GM21825 (cell line): ENCODE measurements around the gene CCDC91.
"Not testable (repeated sequence)": the region's sequence is repeated elsewhere in the genome, so short reads cannot be mapped to it uniquely, and the experiment has no call there.

ENCODE experiments used
- ATAC-seq: cut with Tn5 transposase; IDR thresholded peaks from one replicate; pipeline ENCODE4 v1.9.1; 2021; ENCODE audit warnings: mild to moderate bottlenecking, moderate library complexity; ENCODE audit not compliant: unreplicated experiment

The CCDC91 gene

DNA sequence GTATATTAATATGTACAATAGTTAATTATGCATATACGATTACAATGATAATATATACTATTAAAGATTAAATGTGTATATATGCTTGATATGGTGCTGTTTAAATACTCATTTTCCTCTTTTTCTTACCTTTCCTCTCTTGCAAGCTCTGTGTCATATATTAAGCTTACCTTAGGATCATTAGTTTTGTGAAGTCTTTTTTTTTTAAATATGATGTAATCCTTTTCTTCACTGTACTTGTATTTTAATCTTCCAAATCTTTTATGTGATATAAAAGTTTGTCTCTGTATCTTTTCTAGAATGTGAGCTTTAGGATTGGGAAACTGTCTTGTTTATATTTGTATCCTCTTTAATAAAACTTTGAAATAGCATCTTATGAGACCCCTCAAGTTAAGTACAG is 88.7 kb downstream of the CCDC91 start:
- no peak for ATAC-seq

DNA sequence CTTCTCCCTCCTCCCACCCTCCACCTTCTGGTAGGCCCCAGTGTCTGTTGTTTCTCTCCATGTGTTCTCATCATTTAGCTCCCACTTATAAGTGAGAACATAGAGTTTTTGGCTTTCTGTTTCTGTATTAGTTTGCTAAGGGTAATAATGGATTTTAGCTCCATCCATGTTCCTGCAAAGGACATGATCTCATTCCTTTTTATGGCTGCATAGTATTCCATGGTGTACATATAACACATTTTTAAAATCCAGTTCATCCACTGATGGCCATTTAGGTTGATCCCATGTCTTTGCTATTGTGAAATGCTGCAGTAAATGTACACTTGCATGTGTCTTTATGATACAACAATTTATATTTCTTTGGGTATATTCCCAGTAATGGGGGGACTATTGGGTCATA is 96.1 kb downstream of the CCDC91 start:
- ATAC-seq = no peak

GRCh38 chr12:28290262-28290661 is 100.0 kb downstream of the CCDC91 start:
- no peak for ATAC-seq

GRCh38 chr12:28292699-28293098 is 102.4 kb downstream of the CCDC91 start:
- no peak for ATAC-seq

DNA sequence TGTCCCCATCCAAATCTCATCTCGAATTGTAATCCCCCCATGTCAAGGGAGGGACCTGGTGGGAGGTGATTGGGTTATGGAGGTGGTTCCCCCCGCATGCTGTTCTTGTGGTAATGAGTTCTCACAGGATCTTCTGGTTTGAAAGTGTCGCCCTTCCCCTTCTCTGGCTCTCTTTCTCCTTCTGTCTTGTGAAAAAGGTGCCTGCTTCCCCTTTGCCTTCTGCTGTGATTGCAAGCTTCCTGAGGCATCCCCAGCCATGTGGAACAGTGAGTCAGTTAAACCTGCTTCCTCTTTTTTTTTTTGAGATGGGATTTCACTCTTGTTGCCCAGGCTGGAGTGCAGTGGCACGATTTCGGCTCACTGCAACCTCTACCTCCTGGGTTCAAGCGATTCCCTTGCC is 104.0 kb downstream of the CCDC91 start:
- ATAC-seq = no peak

DNA sequence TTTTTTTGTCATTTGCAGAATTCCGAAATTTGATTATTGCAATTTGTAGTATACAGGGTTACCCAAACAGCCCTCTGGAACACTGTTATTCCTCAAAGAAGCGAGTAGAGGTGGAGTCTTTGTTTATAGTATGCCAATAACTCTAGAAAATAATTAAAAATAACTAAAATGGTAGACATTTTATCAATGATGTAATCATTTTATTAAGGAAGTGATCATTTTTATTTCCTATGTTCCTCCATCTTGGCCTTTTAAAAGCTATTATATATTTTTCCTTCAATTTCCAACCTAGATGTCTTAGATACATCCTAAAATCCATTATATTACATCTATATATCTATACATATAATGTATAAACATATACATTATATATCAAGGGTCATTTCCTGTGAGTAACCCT is 106.0 kb downstream of the CCDC91 start:
- no peak for ATAC-seq

DNA sequence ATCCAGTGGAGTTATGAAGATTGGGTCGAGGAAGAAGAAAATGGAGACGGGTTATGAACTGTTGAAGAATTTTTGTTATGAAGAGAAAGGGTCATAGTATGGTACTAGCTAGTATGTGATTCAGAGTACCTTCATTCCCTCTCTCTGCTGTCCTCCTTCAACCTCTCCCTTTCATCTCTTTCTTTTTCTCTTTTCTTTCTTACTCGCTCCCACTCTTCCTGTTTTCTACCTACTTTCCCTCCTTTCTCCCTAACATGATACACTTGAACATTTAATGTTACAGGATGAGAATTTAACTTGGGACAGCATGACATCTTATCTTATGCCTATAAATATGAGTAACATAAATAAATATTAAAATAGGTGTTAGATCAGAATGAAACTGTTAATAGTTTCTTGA is 112.9 kb downstream of the CCDC91 start:
- ATAC-seq = no peak

- ATAC-seq = no peak
Observed at GRCh38 chr12:28306535-28306934, 116.3 kb downstream of the CCDC91 start.

DNA sequence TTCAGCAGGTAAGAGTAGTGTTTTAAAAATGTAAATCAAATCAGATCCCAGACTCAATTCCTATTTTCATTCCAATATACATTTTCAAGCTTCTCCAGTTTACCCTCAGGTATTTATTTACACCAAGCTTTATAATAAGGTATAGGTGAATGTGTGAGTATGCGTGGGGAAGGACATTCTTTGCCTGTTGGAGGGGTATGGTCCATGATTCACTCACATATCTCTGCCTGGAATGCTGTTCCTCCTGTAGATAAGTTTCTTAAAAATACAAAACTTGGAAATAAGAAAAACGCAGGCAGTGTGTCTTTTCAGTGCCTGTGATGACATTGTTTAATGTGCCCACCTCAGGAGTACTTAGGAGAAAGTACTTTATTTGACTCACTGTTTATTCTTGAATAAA is 118.6 kb downstream of the CCDC91 start:
- no peak for ATAC-seq

DNA sequence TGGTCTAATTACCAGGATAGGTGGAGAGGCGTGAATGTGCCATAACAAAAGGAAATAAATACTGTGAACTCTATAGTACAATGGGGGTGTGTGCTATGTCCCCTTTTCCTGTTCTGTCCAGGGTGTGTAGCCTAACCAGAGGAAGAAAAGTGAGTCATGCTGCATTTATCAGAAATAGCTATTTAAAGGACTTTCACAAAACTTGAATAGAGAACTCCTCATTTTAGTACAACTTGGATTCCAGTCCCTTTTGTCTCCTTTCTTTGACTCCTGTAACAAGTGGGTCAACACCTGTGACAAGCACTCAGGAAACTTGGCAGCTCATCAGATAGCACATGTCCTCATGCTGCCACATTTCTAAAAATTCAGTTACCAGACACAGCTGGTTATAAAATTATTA is 123.4 kb downstream of the CCDC91 start:
- no peak for ATAC-seq

GRCh38 chr12:28316049-28316448 is 125.8 kb downstream of the CCDC91 start:
- no peak for ATAC-seq

DNA sequence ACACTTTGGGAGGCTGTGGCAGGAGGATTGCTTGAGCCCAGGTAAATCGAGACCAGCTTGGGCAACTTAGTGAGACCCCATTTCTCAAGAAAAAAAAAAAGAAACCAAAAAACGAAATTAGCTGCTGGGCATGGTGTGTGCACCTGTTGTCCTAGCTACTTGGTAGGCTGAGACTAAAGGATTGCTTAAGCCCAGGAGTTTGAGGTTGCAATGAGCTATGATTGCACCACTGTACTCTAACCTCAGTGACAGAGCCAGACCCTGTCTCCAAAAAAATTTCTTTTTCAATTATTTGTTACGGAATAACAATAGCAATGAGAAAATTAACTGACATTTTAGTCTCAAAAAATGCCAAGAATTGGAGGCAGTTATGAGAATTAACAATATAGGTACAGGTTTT is 128.0 kb downstream of the CCDC91 start:
- ATAC-seq = no peak

GRCh38 chr12:28320353-28320752 is 130.1 kb downstream of the CCDC91 start:
- ATAC-seq = no peak

GRCh38 chr12:28327722-28328121 is 137.5 kb downstream of the CCDC91 start:
- ATAC-seq = no peak

DNA sequence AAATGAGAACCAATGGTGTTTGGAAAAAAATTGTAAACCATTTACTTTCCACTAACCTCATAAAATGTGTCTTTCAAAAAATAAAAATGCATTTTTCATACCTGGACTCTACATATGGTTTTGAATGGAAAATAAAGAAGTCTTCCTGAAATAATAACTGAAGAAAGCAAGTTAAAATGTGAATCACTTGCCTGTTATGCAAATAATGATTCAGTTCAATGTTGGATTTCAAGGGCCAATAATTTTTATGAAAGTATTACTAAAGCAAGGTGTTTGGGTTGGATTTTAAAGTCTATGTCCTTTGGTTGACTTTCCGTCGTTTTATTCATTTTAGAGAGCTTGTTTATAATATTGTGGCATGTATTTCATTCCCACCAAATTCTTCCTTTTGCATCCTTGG is 138.7 kb downstream of the CCDC91 start:
- no peak for ATAC-seq

DNA sequence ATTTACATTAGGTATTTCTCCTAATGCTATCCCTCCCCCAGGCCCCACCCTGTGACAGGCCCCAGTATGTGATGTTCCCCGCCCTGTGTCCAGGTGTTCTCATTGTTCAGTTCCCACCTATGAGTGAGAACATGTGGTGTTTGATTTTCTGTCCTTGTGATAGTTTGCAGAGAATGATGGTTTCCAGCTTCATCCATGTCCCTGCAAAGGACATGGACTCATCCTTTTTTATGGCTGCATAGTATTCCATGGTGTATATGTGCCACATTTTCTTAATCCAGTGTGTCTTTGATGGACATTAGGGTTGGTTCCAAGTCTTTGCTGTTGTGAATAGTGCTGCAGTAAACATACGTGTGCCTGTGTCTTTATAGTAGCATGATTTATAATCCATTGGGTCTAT is 139.5 kb downstream of the CCDC91 start:
- ATAC-seq = not testable (repeated sequence)

DNA sequence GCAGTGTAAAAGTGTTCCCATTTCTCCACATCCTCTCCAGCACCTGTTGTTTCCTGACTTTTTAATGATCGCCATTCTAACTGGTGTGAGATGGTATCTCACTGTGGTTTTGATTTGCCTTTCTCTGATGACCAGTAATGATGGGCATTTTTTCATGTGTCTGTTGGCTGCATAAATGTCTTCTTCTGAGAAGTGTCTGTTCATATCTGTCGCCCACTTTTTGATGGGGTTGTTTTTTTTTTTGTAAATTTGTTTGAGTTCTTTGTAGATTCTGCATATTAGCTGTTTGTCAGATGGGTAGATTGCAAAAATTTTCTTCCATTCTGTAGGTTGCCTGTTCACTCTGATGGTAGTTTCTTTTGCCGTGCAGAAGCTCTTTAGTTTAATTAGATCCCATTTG is 140.0 kb downstream of the CCDC91 start:
- ATAC-seq = not testable (repeated sequence)

DNA sequence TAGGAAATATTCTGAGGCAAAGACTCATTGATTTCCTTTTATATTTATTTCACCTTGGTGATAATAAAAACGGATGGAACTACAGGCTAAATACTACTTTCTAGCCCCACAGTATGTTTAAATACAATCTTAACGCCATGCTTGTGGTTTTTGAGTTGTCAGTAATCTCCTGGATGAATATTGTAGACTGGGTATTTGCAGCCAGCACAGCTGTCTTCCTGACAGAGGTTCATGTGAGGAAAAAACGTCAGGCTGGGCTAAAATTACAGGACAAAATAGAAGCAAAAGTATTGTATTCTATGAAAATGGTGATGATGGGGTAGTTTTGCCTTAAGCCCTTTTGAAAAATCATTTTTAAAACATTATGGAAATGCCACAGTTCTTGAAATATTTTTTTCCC is 140.9 kb downstream of the CCDC91 start:
- no peak for ATAC-seq

GRCh38 chr12:28340261-28341045 is 150.2 kb downstream of the CCDC91 start:
- no peak for ATAC-seq

- no peak for ATAC-seq
Observed at GRCh38 chr12:28343713-28344112, 153.5 kb downstream of the CCDC91 start.

GRCh38 chr12:28346567-28346966 is 156.3 kb downstream of the CCDC91 start:
- no peak for ATAC-seq

GRCh38 chr12:28349196-28349595 is 158.9 kb downstream of the CCDC91 start:
- ATAC-seq = no peak

GRCh38 chr12:28350502-28350901 is 160.2 kb downstream of the CCDC91 start:
- ATAC-seq = no peak
